Psoas muscle (tissue), 8 donors: ENCODE measurements around the gene WDR7. TPM values are rescaled to one million over a fixed set of nuclear protein-coding genes. Genes with fewer than 3 reads are reported as not detected.

Experiments used
- ATAC-seq, 4 donors: fragments of 200-7000 bp; cut with Tn5 transposase; one replicate each; pipeline ENCODE4 v1.9.1; 2020; ENCODE audit warnings: moderate library complexity in 3 of 4, mild to moderate bottlenecking in 2 of 4
- DNase-seq, 2 donors: peaks; one replicate each; pipeline ENCODE4 v3.0.0-alpha.2; 2020
- H3K27ac ChIP-seq: fragments of 200-600 bp; one replicate; pipeline ENCODE4 v1.8.0; 2022
- H3K27me3 ChIP-seq, 3 donors: fragments of 200-600 bp in 1 of 3; one replicate each; pipeline versions ENCODE4 v1.6.1 to v1.8.0; 2013 to 2022; ENCODE audit warnings: low read length in 2 of 3, mild to moderate bottlenecking in 2 of 3, moderate library complexity in 1 of 3; ENCODE audit not compliant: insufficient read depth in 3 of 3
- H3K36me3 ChIP-seq, 2 donors: fragments of 200-600 bp in 1 of 2; one replicate each; pipeline versions ENCODE4 v1.6.1 to v1.8.0; 2013 to 2022; ENCODE audit warnings: low read depth in 1 of 2, mild to moderate bottlenecking in 1 of 2, moderate library complexity in 1 of 2; ENCODE audit not compliant: insufficient read depth in 1 of 2
- H3K4me1 ChIP-seq: fragments of 200-600 bp; one replicate; pipeline ENCODE4 v1.8.0; 2022
- H3K4me3 ChIP-seq: fragments of 200-600 bp; one replicate; pipeline ENCODE4 v1.8.0; 2022; ENCODE audit warnings: mild to moderate bottlenecking
- H3K9me3 ChIP-seq: fragments of 200-600 bp; one replicate; pipeline ENCODE4 v1.8.0; 2022
- WGBS, 3 donors: extraction: QIAGEN DNeasy Blood & Tissue Kit; methylation state at CpG; one replicate each; pipeline versions ENCODE4 v1.1.6 to v1.1.7; 2013; 5-methylcytosine and 5-hydroxymethylcytosine counted together
- intact Hi-C, 2 donors: fragments of 100-400 bp; cut with DNase I; formaldehyde crosslinking; loops; one replicate each; pipeline versions ENCODE4 v1.11.0 to v1.14.2; 2022
- polyA plus RNA-seq, 3 donors: library from polyadenylated mRNA; stranded (reverse); fragments of 200-250 nt; gene quantifications; one replicate each; pipeline ENCODE4 v1.2.3, GENCODE V29; 2013
- total RNA-seq, 4 donors: library from RNA; stranded (reverse); fragmentation: NEBNext Ultra II Directional in 2 of 4; extraction: Animal tissue kit (Norgen Biotek cat#: 25700) in 2 of 4; gene quantifications; one replicate each; pipeline versions ENCODE4 v1.2.1 to v1.2.4, GENCODE V29; 2021 to 2023
- TF ChIP-seq, protein P1 (sequence below): fragments of 200-600 bp; IDR thresholded peaks from one replicate; pipeline ENCODE4 v1.8.0; 2022; ENCODE audit warnings: antibody characterized with exemption
- donor health status: healthy with polysubstance abuse.
- donor health status: DM: no; HTN: no; CAD: no; lungs with moderate emphysema.
- donor health status: Bipolar disorder and iron deficiency.
- donor health status: healthy.
- donor health status: DM: yes; HTN: yes; CAD: no.
- donor health status: DM: no; HTN: no; CAD: no.
- donor health status: DM: no; HTN: no; CAD: no.
- donor health status: DM: yes; HTN: yes; CAD: no.

Gene WDR7
- total and polyA plus RNA-seq, 7 donors = 2.6 to 24.4 (median 15.5) TPM

DNA sequence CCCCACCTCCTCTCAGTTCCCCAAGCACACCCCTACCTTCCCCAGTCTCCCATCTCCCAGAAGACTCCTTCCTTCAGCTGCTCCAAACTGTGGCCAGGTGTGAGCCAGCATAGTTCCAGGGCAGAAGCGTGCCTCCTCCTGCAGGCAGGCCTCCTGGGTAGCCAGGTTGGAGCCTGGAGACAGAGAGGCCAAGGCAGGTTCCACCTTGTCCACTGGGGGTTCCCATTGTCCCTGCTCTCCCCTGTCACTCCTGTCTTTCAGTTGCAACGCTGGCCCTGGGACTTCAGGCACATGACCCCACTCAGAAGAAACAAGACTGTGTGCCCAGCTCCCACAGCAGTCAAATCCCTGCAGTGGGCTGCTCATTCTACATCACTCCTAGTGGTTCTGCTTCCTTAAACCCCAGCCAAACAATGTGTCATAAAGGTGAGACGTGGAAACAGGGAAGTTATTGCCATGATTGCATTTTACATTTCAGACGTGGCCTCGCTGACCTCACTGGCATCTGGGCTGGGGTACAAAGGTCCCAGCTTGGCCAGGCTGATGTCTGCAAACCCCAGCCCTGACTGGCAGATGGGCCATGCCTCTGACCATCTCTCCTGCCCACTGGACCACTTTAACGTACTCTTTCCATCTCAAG lies 399.3 kb downstream of the WDR7 start:
- no peaks in the 10 kb centered on the region for H3K36me3 ChIP-seq
- intact Hi-C loops = no loop called here
- no peaks in the 10 kb centered on the region for H3K9me3 ChIP-seq

DNA sequence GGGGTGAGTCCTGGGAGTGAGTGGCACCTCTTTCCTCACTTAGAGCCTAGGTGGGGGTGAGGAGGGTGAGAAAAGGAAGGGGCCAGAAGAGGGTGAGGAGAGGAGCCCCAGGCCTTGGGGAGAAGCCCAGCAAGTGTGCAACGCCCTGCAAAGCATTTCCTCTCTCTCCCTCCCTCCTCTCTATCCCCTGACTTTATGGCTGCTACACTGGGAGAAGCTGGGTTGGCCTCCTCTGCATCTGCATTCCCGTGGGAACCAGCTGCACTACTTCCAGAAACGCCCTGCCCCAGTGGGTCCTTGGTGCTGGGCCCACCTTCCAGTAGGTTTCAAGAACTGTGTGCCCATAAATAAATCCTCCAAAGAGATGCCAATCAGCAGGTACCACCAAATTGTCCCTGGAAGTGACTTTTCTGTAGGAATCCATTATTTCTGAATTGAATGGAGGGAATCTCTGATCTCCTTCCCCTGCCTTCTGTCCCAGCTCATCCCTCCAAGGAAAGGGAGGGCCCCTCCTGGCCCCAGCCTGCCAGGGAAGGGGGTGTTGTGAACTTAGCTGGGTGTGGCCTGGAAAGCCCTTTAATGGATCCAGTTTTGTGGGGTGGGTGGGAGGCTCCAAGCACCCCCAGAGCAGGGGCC lies 400.0 kb downstream of the WDR7 start:
- H3K9me3 ChIP-seq = no peaks in the 10 kb centered on the region
- WGBS, 3 donors = 18 to 41% (median 27%) methylated on average over 3 of the region's 3 CpGs
- no peaks in the 10 kb centered on the region for H3K27me3 ChIP-seq
- ATAC-seq (no peak), DNase-seq (no peak)
- TF ChIP-seq, protein P1, sequence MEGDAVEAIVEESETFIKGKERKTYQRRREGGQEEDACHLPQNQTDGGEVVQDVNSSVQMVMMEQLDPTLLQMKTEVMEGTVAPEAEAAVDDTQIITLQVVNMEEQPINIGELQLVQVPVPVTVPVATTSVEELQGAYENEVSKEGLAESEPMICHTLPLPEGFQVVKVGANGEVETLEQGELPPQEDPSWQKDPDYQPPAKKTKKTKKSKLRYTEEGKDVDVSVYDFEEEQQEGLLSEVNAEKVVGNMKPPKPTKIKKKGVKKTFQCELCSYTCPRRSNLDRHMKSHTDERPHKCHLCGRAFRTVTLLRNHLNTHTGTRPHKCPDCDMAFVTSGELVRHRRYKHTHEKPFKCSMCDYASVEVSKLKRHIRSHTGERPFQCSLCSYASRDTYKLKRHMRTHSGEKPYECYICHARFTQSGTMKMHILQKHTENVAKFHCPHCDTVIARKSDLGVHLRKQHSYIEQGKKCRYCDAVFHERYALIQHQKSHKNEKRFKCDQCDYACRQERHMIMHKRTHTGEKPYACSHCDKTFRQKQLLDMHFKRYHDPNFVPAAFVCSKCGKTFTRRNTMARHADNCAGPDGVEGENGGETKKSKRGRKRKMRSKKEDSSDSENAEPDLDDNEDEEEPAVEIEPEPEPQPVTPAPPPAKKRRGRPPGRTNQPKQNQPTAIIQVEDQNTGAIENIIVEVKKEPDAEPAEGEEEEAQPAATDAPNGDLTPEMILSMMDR = no peak
- no peak overlapping the region for H3K27ac ChIP-seq
- no peaks in the 10 kb centered on the region for H3K4me1 ChIP-seq
- intact Hi-C loops = no loop called here
- H3K4me3 ChIP-seq = no peak overlapping the region
- no peaks in the 10 kb centered on the region for H3K36me3 ChIP-seq

More for the DNA sequence above, 399.3 kb downstream of the WDR7 start:
- 63 to 69% (median 65%) methylated on average over 6 of the region's 6 CpGs for WGBS, 3 donors
- no peaks in the 10 kb centered on the region for H3K27me3 ChIP-seq
- TF ChIP-seq, protein P1 = no peak
- ATAC-seq (no peak), DNase-seq (no peak)
- no peak overlapping the region for H3K27ac ChIP-seq
- H3K4me1 ChIP-seq = no peaks in the 10 kb centered on the region
- no peak overlapping the region for H3K4me3 ChIP-seq

DNA sequence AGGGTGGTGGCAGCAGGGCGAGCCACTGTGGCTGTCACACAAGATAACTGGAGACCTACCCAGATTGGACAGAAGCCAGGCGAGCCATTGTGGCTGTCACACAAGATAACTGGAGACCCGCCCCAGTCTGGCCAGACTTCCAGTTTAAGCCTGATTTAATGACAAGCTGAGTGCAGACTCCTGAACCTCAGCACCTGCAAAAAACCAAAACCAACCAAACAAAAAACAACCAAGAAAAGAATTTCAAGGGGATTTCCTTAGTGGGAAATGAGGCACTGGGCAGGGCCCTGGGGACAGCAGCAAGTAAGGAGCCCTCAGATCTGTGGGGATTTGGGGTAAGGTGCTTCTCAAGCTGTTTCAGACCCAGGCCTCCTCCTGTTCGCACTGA lies 400.5 kb downstream of the WDR7 start:
- H3K36me3 ChIP-seq = no peaks in the 10 kb centered on the region
- no peak overlapping the region for H3K27ac ChIP-seq
- TF ChIP-seq, protein P1 = no peak
- H3K27me3 ChIP-seq = no peaks in the 10 kb centered on the region
- intact Hi-C loops = no loop called here
- H3K9me3 ChIP-seq = no peaks in the 10 kb centered on the region
- no peak for ATAC-seq
- 62 to 84% (median 76%) methylated on average over 4 of the region's 4 CpGs for WGBS, 3 donors
- H3K4me1 ChIP-seq = no peaks in the 10 kb centered on the region
- H3K4me3 ChIP-seq = no peak overlapping the region
- no peak for DNase-seq

DNA sequence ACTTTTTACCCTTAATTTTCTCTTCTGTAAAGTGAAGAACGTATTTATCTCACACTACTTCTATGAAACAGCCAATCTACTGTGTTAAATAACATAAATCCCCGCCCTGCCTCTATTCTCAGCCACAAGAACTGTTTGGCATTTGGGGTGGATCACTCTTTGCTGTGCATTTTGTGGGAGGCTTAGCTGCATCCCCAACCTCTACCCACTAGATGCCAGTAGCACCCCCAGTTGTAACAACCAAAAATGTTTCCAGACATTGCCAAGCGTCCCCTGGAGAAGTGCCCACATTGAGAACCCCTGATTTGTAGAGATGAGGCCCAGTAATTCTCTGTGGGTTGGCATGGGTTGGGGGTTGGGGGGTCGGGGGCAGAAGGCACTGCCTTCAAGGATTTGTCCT lies 401.0 kb downstream of the WDR7 start:
- 71 to 81% (median 78%) methylated on average over 4 of the region's 4 CpGs for WGBS, 3 donors
- no peak overlapping the region for H3K4me3 ChIP-seq
- H3K27me3 ChIP-seq = no peaks in the 10 kb centered on the region
- H3K4me1 ChIP-seq = no peaks in the 10 kb centered on the region
- TF ChIP-seq, protein P1 = no peak
- no peaks in the 10 kb centered on the region for H3K9me3 ChIP-seq
- no peak for DNase-seq
- intact Hi-C loops = no loop called here
- no peak overlapping the region for H3K27ac ChIP-seq
- no peaks in the 10 kb centered on the region for H3K36me3 ChIP-seq
- no peak for ATAC-seq
